GM20431 (cell line): ENCODE results near the gene GPR84.

Source experiments
- in situ Hi-C: fragments of 300-500 bp; cut with MseI, MboI; formaldehyde crosslinking; loops from one replicate; pipeline ENCODE4 v1.15.0; 2020; ENCODE audit warnings: low sequenced_read_pairs; ENCODE audit not compliant: unreplicated experiment

Gene GPR84

GRCh38 chr12:54358191-54358944 is 5.9 kb downstream of the GPR84 start:
- in situ Hi-C loops, result loop anchor here (25.0 kb wide), 1 partner anchor 346 kb away; the partner anchor contains the start of genes HOXC8 and HOXC9

DNA sequence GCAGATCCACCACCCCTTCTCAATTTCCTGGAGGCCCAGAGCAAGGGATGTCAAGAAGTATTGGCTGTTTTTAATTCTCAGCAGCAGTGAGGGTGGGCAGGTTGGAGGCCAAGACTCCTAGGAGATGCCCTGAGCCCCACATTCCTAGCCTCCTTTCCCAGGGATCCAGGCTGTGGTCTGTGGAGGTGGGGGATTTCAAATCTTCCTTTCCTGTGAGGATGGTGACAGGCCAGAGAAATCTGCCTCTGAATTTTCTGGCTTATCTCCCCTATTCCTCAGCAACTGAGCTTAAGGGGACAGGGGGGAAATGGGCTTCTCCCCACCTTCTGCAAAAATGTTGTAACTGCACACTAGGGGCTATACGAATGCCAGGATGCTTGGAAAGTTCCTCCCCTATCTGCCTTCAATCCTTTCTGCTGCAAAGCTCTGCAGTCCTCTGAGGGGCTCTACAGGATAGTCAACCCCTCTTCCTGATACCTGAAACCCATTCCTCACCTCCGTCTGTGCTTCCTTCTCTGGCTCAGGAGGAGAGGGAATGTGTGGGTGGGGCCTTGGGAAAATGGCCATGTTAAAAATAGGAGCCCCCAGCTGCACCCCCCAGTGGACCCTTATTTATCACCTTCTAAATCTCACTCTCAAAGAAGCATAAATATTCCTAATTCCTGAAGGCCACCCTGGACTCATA is 6.6 kb downstream of the GPR84 start:
- in situ Hi-C loops, result loop anchor here (25.0 kb wide), 1 partner anchor 345 kb away; the partner anchor contains the start of genes HOXC8 and HOXC9

- in situ Hi-C loops, result loop anchor here (25.0 kb wide), 1 partner anchor 345 kb away; the partner anchor contains the start of genes HOXC8 and HOXC9
Observed at GRCh38 chr12:54356951-54357356, 7.3 kb downstream of the GPR84 start.

GRCh38 chr12:54356228-54356627 is 8.1 kb downstream of the GPR84 start:
- in situ Hi-C loops, result loop anchor here (25.0 kb wide), 1 partner anchor 344 kb away; the partner anchor contains the start of genes HOXC8 and HOXC9

DNA sequence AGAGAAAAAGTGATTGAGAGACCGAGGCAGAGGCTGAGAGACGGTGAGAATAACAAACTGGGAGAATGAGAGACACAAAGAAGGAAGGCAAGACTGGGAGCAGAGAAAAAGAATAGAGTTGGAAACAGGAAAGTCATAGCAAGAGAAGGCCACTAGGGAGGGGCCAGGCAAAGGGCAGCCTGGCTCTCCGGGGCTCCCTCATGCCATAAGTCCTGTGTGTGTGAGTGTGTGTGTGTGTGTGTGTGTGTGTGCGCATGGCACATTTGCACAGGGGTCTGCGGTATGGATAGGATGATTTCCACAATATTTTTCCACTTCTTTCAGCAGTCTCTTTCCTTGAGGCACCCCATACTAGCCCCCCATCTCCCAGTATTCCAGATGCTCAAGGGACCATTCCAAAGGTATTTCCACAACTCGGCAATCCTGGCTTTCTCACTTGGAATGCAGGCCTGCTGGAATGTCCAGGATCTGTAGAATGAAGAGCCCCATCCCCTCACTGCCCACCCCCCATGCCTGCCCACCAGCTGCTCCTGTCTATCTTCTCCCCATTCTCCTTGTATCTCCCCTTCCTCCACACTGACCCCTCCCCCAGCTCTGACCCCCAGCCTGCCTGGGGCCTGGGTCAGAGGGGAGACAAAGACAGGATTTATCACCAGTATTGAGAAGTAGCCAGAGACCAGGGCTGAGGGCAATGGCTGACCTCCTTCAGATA is 9.0 kb downstream of the GPR84 start:
- in situ Hi-C loops, result loop anchor here (25.0 kb wide), 1 partner anchor 343 kb away; the partner anchor contains the start of genes HOXC8 and HOXC9

- in situ Hi-C loops, result loop anchor here (25.0 kb wide), 1 partner anchor 342 kb away; the partner anchor contains the start of genes HOXC8 and HOXC9
Observed at GRCh38 chr12:54354271-54354670, 10.0 kb downstream of the GPR84 start.

DNA sequence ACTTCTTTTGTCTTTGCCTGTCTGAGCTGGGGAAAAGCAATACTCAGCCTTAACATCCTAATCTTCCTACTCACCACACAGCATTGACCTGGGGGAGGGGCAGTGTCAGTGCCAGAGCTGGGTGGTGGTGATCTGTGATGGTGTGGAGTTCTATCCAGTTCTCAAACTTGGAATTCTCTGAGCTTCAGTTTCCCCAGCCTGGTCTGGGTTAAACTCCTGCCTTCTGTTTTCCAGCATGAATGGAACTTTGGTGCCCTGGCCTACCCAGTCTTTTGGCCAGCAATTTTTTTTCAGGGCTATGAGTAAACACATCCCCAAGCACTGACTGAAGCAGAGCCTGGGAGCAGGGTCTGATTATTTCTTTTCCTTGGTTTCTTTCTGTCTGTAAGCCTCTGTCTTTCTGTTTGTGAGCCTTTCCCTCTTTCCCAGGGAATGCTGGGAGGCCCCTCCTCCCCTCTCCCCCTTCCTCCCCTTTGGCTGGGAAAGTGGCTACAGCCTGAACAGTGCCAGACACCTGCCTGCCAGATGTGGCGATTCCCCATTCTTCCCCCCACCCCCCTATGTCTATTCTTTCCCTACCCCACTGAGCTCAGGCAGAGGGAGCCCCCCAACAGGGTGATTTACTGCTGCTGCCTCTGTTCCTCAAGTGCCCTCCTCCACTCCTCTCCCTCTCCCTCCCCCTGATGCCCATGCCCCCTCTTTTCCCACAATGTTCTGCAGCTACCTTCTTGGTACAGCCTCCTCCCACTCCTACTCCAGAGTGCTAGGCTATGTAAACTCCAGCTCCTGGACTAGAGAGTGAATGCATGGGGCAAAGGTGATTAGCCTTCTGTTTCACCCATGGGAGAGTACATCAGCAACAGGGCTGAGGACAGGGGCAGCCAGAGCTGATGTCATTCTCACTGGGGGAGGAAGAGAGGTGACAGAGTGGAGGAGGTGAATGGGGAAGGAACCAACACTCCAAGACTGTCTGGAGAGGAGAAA is 11.1 kb downstream of the GPR84 start:
- in situ Hi-C loops, result loop anchor here (25.0 kb wide), 1 partner anchor 341 kb away; the partner anchor contains the start of genes HOXC8 and HOXC9

- in situ Hi-C loops, result loop anchor here (25.0 kb wide), 1 partner anchor 340 kb away; the partner anchor contains the start of genes HOXC8 and HOXC9
Observed at GRCh38 chr12:54352022-54352531, 12.2 kb downstream of the GPR84 start.

- in situ Hi-C loops, result loop anchor here (25.0 kb wide), 1 partner anchor 339 kb away; the partner anchor contains the start of genes HOXC8 and HOXC9
Observed at GRCh38 chr12:54351341-54351740, 12.9 kb downstream of the GPR84 start.

- in situ Hi-C loops, result loop anchor here (25.0 kb wide), 1 partner anchor 338 kb away; the partner anchor contains the start of genes HOXC8 and HOXC9
Observed at GRCh38 chr12:54350743-54351142, 13.5 kb downstream of the GPR84 start.

DNA sequence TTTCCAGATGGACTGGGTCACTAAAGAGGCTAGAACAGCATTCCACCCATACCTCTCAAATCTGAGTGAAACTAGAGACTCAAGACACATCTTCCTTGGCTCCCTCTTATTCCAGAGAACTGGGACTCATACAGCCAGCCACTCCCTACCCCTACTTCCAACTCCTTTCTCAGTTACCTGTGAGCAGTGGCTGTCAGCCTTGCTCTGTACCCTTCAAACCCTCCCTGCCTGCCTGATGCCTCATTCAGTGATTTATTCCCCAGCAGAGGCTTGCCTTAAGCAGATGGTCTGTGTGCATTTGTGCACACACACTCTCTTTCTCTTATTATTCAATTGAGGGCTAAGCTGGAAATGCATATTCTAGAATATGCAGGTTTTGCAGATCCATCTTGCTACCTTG is 14.6 kb downstream of the GPR84 start:
- in situ Hi-C loops, result loop anchor here (25.0 kb wide), 1 partner anchor 337 kb away; the partner anchor contains the start of genes HOXC8 and HOXC9

DNA sequence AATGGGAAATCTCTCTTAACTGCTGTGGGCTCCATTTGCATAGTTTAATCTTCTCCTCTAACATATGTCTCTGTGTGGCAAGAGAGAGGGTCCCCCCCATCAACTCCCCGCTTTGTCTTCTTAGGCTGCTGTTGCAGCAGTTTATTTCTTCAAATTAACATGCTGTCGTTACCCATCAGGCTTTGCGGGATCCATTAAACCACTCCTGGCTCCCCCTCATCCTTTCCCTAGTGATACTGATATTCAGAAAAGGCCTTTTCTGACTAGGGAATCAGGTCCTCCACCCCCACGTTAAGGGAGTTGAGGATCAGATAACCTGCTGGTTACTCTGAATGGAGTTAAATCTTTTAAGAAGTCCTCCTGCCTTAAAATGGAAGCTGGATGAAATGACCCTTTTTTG is 15.2 kb downstream of the GPR84 start:
- in situ Hi-C loops, result no loop called here

DNA sequence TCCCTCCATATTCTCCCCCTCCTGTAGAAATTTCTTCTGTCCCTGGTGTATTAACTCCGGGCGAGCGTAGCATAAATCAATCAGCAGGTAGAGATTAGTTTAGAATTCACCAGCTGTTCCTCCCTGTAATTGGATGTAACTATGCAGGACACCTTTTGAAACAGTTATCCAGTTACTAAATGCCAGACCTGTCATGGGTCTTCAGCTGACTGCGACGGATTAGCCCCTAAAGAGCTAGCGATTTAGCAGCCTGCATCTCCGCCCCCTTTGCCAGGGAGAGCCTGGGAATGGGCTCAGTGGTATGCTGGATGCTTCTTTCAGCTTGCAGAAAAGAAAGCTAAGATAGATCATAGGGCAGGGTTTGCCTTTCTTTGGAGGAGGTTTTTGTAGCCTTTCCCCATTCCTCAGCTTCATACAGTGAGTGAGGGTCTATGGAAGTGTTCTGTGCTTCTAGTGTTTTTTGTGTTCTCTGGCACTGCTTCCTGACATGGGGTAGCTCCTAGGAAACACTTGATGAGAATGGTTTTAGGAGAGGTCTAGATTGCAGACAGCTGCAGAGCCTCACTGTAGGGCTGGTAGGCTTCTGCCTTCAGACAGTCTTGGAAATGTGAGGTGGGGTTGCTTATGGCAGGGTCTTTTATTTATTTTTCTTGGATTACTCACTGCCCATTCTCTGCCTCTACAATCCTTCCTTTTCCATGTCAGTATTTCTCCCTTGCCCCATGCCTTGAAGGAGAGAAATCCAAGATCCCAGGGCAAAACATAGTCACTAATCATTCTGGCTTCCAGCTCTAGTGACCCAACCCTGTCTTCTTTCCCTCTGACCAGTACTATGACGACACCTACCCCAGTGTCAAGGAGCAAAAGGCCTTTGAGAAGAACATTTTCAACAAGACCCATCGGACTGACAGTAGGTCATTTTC is 22.6 kb downstream of the GPR84 start:
- in situ Hi-C loops, result no loop called here

DNA sequence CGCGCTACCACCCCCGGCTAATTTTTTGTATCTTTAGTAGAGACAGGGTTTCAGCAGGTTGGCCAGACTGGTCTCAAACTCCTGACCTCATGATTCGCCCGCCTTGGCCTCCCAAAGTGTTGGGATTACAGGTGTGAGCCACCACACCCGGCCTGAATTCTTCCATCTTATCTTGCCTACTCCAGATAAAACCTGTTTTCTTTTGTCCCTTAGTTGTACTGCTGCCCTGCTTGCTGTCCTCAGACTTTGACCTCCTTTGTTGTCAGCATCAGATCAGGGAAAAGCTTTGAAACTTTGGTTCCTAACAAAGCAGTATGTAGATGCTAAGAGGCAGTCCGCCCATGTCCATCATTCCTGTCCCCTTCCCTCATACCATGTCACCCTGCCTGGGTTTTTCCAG is 23.4 kb downstream of the GPR84 start:
- in situ Hi-C loops, result no loop called here

- in situ Hi-C loops, result no loop called here
Observed at GRCh38 chr12:54338698-54339296, 25.5 kb downstream of the GPR84 start.

- in situ Hi-C loops, result no loop called here
Observed at GRCh38 chr12:54337854-54338650, 26.2 kb downstream of the GPR84 start.
